ENCODE results near the gene DPEP2. TPM values are rescaled to one million over a fixed set of nuclear protein-coding genes. Genes with fewer than 3 reads are reported as not detected.

Gene DPEP2
- total and polyA plus RNA-seq, 10 of the 15 experiments (the other 5 are each of a cell fraction or from before 2014, with no cell fraction given): 0.04 to 4.0 (median 2.1) TPM

GRCh38 chr16:67977469-67978227 lies 21.6 kb downstream of the DPEP2 start (continued):
- TF ChIP-seq, protein P1, sequence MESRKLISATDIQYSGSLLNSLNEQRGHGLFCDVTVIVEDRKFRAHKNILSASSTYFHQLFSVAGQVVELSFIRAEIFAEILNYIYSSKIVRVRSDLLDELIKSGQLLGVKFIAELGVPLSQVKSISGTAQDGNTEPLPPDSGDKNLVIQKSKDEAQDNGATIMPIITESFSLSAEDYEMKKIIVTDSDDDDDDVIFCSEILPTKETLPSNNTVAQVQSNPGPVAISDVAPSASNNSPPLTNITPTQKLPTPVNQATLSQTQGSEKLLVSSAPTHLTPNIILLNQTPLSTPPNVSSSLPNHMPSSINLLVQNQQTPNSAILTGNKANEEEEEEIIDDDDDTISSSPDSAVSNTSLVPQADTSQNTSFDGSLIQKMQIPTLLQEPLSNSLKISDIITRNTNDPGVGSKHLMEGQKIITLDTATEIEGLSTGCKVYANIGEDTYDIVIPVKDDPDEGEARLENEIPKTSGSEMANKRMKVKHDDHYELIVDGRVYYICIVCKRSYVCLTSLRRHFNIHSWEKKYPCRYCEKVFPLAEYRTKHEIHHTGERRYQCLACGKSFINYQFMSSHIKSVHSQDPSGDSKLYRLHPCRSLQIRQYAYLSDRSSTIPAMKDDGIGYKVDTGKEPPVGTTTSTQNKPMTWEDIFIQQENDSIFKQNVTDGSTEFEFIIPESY (IDR thresholded peaks at IDR 0.05): no peak
- no peak for TF ChIP-seq CHD1 (IDR thresholded peaks at IDR 0.05; ENCODE audit: low read depth, low read length)
- no peak for TF ChIP-seq MTA3 (IDR thresholded peaks at IDR 0.05; ENCODE audit: borderline replicate concordance, low read length)
- TF ChIP-seq SMAD1 (IDR thresholded peaks at IDR 0.05; ENCODE audit: low read depth, partially characterized antibody): no peak
- TF ChIP-seq RAD51 (IDR thresholded peaks at IDR 0.05): no peak

DNA sequence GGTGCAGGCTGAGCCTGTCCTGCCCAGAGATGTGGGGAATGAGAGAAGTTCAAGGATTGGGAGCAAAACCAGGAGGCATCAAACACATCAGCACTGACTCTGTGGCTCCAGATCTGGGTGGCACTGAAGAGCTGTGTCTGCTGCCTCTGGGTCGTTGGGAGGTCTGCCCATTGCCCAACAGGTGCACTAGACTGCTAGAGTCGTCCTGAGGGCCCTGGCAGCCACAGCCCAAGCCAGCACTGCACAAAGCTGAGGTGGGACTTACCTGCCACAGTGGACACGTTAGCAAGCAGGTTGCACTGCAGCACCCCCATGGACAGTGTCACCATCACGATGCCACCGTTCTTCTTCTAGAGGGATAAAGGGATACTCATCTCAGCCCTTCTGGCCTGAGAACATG lies 22.3 kb downstream of the DPEP2 start:
- Histone ChIP-seq H3K9ac (ENCODE audit: control insufficient read depth, insufficient read depth, low read length) (no peak overlapping the region), H3K36me3 (ENCODE audit: control insufficient read depth in 2 of 2, insufficient read depth in 2 of 2, low read length in 1 of 2) (no peaks in the 10 kb centered on the region), H3K79me2 (ENCODE audit: control insufficient read depth, insufficient read depth, low read length) (no peaks in the 10 kb centered on the region), H3K4me2 (ENCODE audit: control insufficient read depth, insufficient read depth) (no peak overlapping the region), H3K27ac (ENCODE audit: control insufficient read depth, insufficient read depth) (no peak overlapping the region), H4K20me1 (ENCODE audit: control insufficient read depth, insufficient read depth) (no peaks in the 10 kb centered on the region), H3K27me3 (replicated peaks in 1 of 2; ENCODE audit: control insufficient read depth in 2 of 2, insufficient read depth in 2 of 2, low read length in 1 of 2) (no peaks in the 10 kb centered on the region; a peak in 1 of 4 replicates), H3K4me1 (ENCODE audit: control insufficient read depth, insufficient read depth, low read length) (peaks cover 22% of the 10 kb centered on the region), H3K4me3 (no peak overlapping the region), H2AFZ (ENCODE audit: control insufficient read depth, low read depth, low read length) (no peak overlapping the region), H3K9me3 (replicated peaks; ENCODE audit: control insufficient read depth, insufficient read depth, low read length) (no peaks in the 10 kb centered on the region)
- ChIA-PET RAD21 (ENCODE audit: unreplicated experiment) (no interaction called here), SMC1A (ENCODE audit: uncharacterized antibody, unreplicated experiment) (interaction anchor here (1.2 kb wide), 1 partner anchor 15 kb away, joined by 3 read pairs; no protein-coding TSS in a partner anchor), CTCF (interaction anchor here (1.2 kb wide), 1 partner anchor 15 kb away, joined by 3 read pairs; no protein-coding TSS in a partner anchor), POLR2A (interaction anchor here (1.6 kb wide), 1 partner anchor 12 kb away, joined by 5 read pairs; no protein-coding TSS in a partner anchor)
- in situ Hi-C loops (cut with MboI) (no loop called here), intact Hi-C loops (cut with micrococcal nuclease; ENCODE audit: unreplicated experiment) (no loop called here)
- DNase-seq (ENCODE audit: low read depth, low spot score): no peak
- WGBS (ENCODE audit: insufficient coverage, insufficient replicate concordance, low lambda C conversion rate, missing lambda C conversion rate): 47% methylated on average over 5 of the region's 5 CpGs
- no TSS peak for BruUV-seq (replicated peaks)
- no peak for ATAC-seq
- no peak for FAIRE-seq
- TF ChIP-seq BCLAF1 (IDR thresholded peaks at IDR 0.05) (no peak), KAT2A (conservative IDR thresholded peaks at IDR 0.05; ENCODE audit: control insufficient read depth, low read depth, low read length) (no peak), IRF3 (IDR thresholded peaks at IDR 0.05) (no peak), ZNF207 (IDR thresholded peaks at IDR 0.05; ENCODE audit: borderline replicate concordance) (no peak), NBN (IDR thresholded peaks at IDR 0.05) (no peak)

Measured in GM12878 (cell line).